Activated T-cell treated with anti-CD3 and anti-CD28 coated beads, Interleukin-2, amount 50 U/mL, for 4 hours (primary cell): ENCODE data around the gene KRT3. TPM values are rescaled to one million over a fixed set of nuclear protein-coding genes. Genes with fewer than 3 reads are reported as not detected.

Source experiments
- ATAC-seq, 2 donors: fragments of 200-7000 bp; cut with Tn5 transposase; one replicate each; pipeline ENCODE4 v1.10.0; 2021
- DNase-seq: peaks from one replicate; pipeline ENCODE4 v3.0.0-alpha.2; 2020
- H3K27me3 Mint-ChIP-seq: one replicate; pipeline ENCODE4 v1.8.0; 2021; ENCODE audit warnings: low read depth, mixed read lengths
- H3K36me3 Mint-ChIP-seq: one replicate; pipeline ENCODE4 v1.8.0; 2022; ENCODE audit warnings: mixed read lengths; ENCODE audit not compliant: insufficient read depth
- H3K4me1 Mint-ChIP-seq: one replicate; pipeline ENCODE4 v1.8.0; 2021; ENCODE audit warnings: low read depth, mixed read lengths
- H3K4me3 Mint-ChIP-seq: one replicate; pipeline ENCODE4 v1.8.0; 2021; ENCODE audit warnings: mild to moderate bottlenecking, moderate library complexity, mixed read lengths
- H3K9me3 Mint-ChIP-seq: one replicate; pipeline ENCODE4 v1.8.0; 2021; ENCODE audit warnings: mixed read lengths
- total RNA-seq, 3 donors: library from RNA; stranded (reverse); gene quantifications; one replicate each; pipeline ENCODE4 v1.2.1, GENCODE V29; 2021

KRT3 gene
- total RNA-seq, 3 donors from 2014 or later = not detected

DNA sequence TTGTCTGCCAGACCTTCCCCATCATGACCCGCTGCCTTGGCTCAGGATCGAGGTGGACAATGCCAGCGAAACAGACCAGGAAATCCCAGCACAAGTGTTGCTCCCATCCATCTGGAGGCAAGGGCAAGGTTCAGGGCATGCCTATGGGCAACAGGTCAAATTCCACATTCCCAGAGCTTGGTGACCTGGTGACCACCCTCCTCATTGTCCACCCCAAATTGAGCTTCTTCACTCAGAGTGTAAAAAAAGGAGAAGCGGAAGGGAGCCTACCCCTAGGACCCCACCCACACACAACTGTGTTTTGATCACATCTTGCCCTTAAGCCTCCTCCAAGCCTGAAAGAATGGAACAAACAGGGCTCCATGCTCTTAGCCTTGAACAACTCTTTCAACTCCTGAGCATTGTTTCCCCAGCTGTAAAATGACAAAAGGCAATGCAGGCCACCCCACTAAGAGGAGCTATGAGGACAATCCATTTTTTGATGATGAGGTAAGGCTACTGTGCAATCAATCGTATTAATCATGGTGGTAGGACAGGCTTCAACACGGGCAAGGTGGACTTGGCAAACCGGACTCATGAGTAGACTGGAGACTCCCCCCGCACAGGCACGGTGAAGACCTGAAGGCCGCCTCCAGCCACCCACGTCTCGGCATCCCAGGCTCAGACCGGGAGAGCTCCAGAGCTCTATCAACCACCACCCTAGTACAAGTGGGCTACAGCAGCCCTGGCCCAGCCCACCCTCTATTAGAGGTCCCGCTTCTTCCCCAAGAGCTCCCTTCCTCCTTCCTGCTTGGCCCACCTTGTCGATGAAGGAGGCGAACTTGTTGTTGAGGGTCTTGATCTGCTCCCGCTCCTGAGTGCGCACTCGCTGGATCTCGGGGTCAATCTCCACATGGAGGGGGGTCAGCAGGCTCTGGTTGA is 37.3 kb upstream of the KRT3 start:
- no peaks in the 10 kb centered on the region for H3K36me3 Mint-ChIP-seq
- H3K4me1 Mint-ChIP-seq = peaks cover 27% of the 10 kb centered on the region
- ATAC-seq = no peak
- no peak overlapping the region for H3K4me3 Mint-ChIP-seq
- H3K9me3 Mint-ChIP-seq = no peaks in the 10 kb centered on the region
- H3K27me3 Mint-ChIP-seq = peaks cover 2% of the 10 kb centered on the region
- no peak for DNase-seq

DNA sequence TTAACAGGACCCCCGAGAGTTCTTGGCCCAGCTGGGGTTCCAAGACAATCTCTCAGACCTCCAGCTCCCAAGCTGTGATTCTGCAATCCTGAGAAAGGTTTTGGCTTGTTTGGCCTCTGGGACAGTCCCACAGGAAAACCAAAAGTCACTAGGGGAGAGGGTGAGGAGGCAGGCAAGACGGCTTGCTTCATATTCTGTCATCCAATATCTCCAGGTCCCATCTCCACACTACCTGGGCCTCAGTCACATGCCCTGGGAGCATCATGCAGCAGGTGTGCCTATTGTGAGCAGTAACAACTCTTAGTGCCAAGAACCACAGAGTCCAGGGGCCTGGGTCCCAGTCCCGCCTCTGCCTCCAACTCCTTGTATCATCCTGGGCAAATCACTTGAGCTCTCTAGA is 36.5 kb upstream of the KRT3 start:
- Mint-ChIP-seq H3K4me1 (peaks cover 27% of the 10 kb centered on the region), H3K27me3 (peaks cover 2% of the 10 kb centered on the region), H3K4me3 (no peak overlapping the region), H3K9me3 (no peaks in the 10 kb centered on the region), H3K36me3 (no peaks in the 10 kb centered on the region)
- no peak for ATAC-seq
- no peak for DNase-seq

GRCh38 chr12:52831251-52831650 is 35.3 kb upstream of the KRT3 start:
- DNase-seq = no peak
- Mint-ChIP-seq H3K27me3 (no peaks in the 10 kb centered on the region), H3K4me3 (no peak overlapping the region), H3K36me3 (no peaks in the 10 kb centered on the region), H3K4me1 (peaks cover 16% of the 10 kb centered on the region), H3K9me3 (no peaks in the 10 kb centered on the region)
- no peak for ATAC-seq

DNA sequence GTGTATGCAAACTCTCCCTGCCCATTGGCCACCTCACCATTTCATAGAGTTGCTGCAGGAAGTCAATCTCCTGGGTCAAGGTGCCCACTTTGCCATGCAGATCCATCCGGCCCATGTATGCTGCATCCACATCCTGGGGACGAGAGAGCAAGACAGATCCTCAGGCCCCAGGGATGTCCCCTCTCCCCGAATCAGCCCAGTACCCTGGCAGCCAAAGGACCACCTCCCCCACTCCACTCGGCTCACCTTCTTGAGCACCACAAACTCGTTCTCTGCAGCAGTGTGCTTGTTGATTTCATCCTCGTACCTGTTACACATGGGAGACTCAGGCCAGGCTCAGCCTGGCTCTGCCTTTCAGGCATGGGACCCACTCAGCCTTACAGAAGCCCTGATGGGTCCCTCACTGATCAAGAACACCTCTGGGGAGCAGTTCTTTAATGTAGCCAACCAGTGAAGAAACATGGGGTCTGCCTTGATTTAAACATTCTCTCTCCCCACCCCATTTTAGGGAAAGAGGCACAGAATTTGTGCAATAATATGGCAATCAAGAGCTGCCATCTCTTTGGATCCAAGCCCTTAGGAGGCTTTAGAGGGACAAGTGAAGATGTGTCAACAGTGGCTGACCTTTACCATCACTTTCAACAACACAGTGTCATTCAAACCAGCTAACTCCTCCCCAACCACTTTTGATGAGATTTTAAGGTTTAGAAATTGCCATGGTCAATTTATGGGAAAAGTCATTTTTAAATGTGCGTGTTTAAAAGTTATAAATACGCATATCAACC is 34.3 kb upstream of the KRT3 start:
- H3K27me3 Mint-ChIP-seq = no peaks in the 10 kb centered on the region
- no peaks in the 10 kb centered on the region for H3K9me3 Mint-ChIP-seq
- peaks cover 6% of the 10 kb centered on the region for H3K4me1 Mint-ChIP-seq
- ATAC-seq = no peak
- DNase-seq = no peak
- no peaks in the 10 kb centered on the region for H3K36me3 Mint-ChIP-seq
- H3K4me3 Mint-ChIP-seq = no peak overlapping the region

DNA sequence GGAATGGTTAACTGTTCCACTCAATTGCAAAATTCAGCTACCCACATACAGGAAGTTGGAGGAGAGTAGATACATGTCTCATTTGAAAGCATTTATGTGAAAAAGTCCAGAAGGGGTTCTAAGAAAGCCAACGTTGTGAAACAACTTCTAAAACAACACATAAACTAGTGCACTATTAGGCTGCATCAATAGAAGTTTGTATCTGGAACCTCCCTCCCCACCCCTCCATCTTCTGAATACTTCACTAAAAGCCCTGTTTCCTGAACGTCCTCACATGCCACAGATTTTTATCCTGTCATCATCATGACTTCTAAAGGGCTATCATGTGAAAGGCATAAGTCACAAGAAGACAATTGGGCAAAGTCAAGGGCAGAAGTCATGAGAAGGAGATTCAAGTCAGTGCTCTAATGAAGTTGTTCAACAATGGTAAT is 32.7 kb upstream of the KRT3 start:
- Mint-ChIP-seq H3K4me3 (no peak overlapping the region), H3K9me3 (no peaks in the 10 kb centered on the region), H3K36me3 (no peaks in the 10 kb centered on the region), H3K27me3 (no peaks in the 10 kb centered on the region), H3K4me1 (peaks cover 5% of the 10 kb centered on the region)
- ATAC-seq (no peak), DNase-seq (no peak)

DNA sequence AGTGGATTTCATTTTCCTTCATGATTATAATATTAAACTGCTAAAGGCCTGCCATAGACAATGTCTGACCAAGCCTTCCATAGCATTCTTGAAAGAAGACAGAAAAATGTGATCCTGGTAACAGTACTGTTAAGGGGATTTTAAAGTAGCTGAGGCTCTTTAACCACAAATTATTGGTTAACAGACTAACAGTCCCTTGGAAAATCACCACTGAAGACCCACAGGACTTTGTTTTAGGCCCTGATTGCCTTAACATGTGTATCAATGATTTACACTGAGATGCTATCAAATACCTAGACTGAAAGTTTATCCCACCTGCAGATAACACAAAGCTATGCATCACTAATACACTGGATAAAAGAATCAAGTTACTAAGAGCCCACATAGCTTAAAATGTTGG is 32.2 kb upstream of the KRT3 start:
- Mint-ChIP-seq H3K9me3 (no peaks in the 10 kb centered on the region), H3K36me3 (no peaks in the 10 kb centered on the region), H3K27me3 (no peaks in the 10 kb centered on the region), H3K4me1 (peaks cover 5% of the 10 kb centered on the region), H3K4me3 (no peak overlapping the region)
- DNase-seq (no peak), ATAC-seq (no peak)

DNA sequence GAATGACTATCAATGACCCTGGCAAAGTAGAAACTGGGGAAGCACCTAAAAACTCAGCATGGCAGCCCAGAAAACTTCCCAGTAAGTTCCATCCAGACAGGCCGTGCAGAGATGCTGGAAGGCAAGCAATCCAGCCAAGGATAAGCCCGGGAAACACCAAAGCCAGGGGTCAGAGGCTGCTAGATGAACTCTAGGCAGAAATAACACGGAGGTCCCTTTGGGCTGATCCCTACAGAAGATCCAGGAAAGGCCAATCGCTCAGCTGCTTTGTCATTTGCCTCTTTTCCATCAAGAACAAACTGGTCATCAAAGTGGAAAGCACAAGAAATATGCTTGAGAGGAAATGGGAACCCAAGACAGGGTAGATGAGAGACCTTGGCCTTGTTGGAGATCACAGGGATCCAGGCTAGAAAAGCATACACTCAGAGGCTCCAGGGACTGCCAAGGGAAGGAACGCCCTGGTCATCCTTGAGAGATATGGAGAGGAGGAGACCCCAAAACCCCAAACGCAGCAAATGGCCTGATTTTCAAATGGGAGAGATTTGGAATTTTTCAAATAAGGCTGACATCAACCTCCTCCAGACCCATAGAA is 31.7 kb upstream of the KRT3 start:
- DNase-seq = no peak
- no peak for ATAC-seq
- Mint-ChIP-seq H3K4me1 (peaks cover 5% of the 10 kb centered on the region), H3K36me3 (no peaks in the 10 kb centered on the region), H3K27me3 (no peaks in the 10 kb centered on the region), H3K9me3 (no peaks in the 10 kb centered on the region), H3K4me3 (no peak overlapping the region)

GRCh38 chr12:52826611-52827498 is 30.9 kb upstream of the KRT3 start:
- ATAC-seq (no peak), DNase-seq (no peak)
- Mint-ChIP-seq H3K4me3 (no peak overlapping the region), H3K4me1 (peaks cover 5% of the 10 kb centered on the region), H3K36me3 (no peaks in the 10 kb centered on the region), H3K27me3 (no peaks in the 10 kb centered on the region), H3K9me3 (no peaks in the 10 kb centered on the region)

DNA sequence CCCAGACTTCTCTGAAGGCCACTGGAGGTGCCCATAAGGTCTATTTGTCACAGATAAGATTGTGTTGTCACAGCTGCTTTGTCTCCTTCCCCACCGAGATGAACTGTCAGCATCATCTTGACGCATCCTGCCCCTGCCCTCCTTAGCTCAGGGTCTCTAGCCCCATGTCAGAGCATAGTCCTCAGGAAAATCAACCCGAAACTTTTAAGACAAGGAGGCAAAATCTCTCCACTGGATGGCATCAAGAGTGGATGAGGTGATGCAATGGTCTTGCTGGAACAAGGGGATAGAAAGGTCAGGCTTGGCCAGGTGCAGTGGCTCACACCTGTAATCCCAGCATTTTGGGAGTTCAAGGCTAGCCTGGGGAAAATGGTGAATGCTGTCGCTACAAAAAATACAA is 30.0 kb upstream of the KRT3 start:
- peaks cover 5% of the 10 kb centered on the region for H3K4me1 Mint-ChIP-seq
- H3K9me3 Mint-ChIP-seq = no peaks in the 10 kb centered on the region
- H3K4me3 Mint-ChIP-seq = no peak overlapping the region
- no peak for DNase-seq
- H3K36me3 Mint-ChIP-seq = no peaks in the 10 kb centered on the region
- H3K27me3 Mint-ChIP-seq = no peaks in the 10 kb centered on the region
- ATAC-seq = no peak

- H3K27me3 Mint-ChIP-seq = peaks cover 3% of the 10 kb centered on the region
- ATAC-seq = no peak
These were observed 29.0 kb upstream of the KRT3 start for GRCh38 chr12:52824741-52825410.

DNA sequence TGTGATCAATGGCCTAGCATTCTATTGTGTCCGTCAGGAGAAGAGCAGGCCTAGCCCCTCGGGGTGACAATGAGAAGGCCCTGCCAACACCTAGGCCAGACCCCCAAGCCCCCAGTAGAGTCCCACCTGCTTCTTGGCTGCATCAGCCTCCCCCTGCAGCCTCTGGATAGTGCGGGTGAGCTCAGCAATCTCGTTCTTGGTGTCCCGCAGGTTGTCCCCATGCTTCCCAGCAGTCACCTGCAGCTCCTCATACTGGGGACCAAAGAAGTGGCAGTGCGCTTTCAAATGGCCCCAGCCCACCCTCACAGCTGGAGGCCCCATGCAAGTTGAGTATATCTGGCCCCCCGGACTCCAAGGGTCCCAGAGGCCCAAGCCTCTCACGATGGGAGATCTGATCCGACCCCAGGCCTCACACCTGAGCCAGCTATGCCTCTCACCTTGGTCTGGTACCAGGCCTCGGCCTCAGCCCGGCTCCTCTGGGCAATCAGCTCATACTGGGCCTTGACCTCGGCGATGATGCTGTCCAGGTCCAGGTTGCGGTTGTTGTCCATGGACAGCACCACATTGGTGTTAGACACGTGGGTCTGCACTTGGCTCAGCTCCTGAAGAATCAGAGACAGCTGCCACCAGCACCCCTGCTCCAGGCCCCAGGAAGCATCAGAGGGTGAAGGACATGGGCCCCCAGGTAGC is 28.0 kb upstream of the KRT3 start:
- Mint-ChIP-seq H3K9me3 (no peaks in the 10 kb centered on the region), H3K4me1 (peaks cover 5% of the 10 kb centered on the region), H3K27me3 (peaks cover 3% of the 10 kb centered on the region), H3K4me3 (no peak overlapping the region), H3K36me3 (no peaks in the 10 kb centered on the region)
- ATAC-seq = no peak
- no peak for DNase-seq

More at GRCh38 chr12:52824741-52825410, 29.0 kb upstream of the KRT3 start:
- Mint-ChIP-seq H3K9me3 (no peaks in the 10 kb centered on the region), H3K36me3 (no peaks in the 10 kb centered on the region), H3K4me3 (no peak overlapping the region), H3K4me1 (peaks cover 5% of the 10 kb centered on the region)
- DNase-seq = no peak

- no peak for ATAC-seq
- peaks cover 2% of the 10 kb centered on the region for H3K4me1 Mint-ChIP-seq
- no peaks in the 10 kb centered on the region for H3K9me3 Mint-ChIP-seq
- no peaks in the 10 kb centered on the region for H3K36me3 Mint-ChIP-seq
- H3K4me3 Mint-ChIP-seq = no peak overlapping the region
- no peak for DNase-seq
- H3K27me3 Mint-ChIP-seq = peaks cover 5% of the 10 kb centered on the region
These were observed 27.0 kb upstream of the KRT3 start for GRCh38 chr12:52822771-52823510.
